GM21423 (cell line): ENCODE measurements around the gene AHNAK2.

Experiments used
- ATAC-seq: cut with Tn5 transposase; IDR thresholded peaks from one replicate; pipeline ENCODE4 v1.9.1; 2021; ENCODE audit warnings: mild to moderate bottlenecking, moderate library complexity; ENCODE audit not compliant: unreplicated experiment

Gene AHNAK2

GRCh38 chr14:104940526-104941150, 37.5 kb downstream of the AHNAK2 start:
- no peak for ATAC-seq

GRCh38 chr14:104939666-104940410, 38.3 kb downstream of the AHNAK2 start:
- no peak for ATAC-seq

- ATAC-seq, result no peak
Measured at GRCh38 chr14:104938960-104939359, 39.2 kb downstream of the AHNAK2 start.

GRCh38 chr14:104938436-104938835, 39.7 kb downstream of the AHNAK2 start:
- ATAC-seq, result no peak

- no peak for ATAC-seq
Measured at GRCh38 chr14:104937694-104938365, 40.3 kb downstream of the AHNAK2 start.

GRCh38 chr14:104937161-104937560, 41.0 kb downstream of the AHNAK2 start:
- ATAC-seq, result no peak

DNA sequence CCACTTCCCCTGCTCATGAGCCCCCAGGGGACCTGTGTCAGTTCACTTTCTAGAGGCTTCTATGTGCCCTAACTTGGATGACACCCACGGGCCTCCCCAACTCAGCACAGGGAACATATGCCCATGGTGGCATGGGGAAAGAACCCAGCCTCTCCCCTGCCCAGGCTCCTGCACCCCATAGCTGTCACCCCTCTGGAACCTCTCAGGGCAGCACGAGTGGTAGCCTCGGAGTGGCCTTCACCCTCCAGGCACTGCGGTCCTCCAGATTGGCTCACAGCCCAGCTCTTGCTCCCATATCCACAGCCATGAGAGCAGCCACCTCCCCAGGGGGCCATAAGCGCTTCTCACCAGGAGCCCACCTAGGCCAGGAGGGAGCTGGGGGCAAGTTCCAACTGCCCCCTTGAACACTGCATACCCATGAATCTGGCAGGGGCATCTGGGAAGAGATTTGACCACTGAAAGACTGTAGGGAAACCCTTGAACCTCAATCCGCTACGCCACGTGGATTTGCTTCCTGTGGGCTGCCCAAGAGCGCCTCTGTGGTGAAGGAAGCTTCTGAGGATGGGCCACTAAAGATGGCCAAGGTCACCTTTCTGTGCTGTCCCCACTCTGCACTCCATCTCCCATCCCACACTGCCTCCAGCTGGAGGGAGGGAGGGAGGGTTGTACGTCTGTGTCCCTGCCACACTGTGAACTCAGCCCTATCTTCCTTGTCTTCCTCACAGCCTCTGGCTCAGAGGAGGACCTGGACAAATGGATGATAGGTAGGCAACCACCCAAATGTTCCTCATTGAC, 41.6 kb downstream of the AHNAK2 start:
- ATAC-seq, result no peak

DNA sequence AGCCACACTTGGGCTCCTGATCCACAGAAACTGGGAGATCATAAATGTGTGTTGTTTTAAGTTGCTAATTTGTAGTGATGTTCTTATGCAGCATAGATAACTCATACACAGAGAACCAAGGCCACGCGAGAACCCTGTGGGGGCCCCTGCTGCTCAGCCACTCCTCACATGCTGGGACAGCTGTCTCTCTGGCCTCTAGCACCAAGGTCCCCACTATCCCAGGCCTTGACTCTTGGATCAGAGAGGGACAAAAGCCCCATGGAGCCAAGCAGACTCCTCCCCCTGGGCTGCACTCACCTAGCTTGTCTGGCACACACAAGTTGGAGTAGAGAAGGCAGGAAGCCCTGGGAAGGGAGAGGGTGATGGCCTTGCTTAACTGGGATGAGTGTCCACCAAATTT, 42.2 kb downstream of the AHNAK2 start:
- ATAC-seq, result no peak

DNA sequence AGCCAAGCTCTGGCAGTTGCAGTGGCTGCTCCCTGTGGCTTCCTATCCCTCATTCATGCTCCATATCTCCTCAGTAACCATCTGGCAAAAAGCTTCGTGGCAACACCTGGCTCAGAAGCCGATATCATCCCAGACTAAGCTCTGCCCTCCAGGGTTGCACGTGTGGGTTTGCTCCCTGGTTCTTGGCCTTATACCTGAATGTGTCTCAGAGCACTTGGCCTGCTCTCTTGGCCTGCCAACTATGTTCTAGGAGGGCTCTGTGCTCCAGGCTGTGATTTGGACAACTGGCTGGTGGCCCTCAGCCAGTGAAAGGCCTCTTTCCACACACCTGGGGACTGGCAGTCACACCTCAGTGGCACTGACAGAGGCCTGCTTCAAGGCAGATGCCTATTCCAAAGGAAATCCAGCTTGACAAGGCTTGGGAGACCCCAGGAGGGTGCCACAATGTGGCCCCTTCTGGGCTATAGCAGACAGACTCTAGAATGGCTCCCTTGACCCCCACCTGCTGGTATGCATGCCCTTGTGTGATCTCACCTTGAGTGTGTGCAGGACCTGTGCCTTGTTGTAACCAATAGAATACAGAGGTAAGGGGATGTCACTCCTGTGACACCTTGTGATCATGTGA, 43.0 kb downstream of the AHNAK2 start:
- no peak for ATAC-seq

- ATAC-seq, result no peak
Measured at GRCh38 chr14:104933746-104934733, 44.1 kb downstream of the AHNAK2 start.

DNA sequence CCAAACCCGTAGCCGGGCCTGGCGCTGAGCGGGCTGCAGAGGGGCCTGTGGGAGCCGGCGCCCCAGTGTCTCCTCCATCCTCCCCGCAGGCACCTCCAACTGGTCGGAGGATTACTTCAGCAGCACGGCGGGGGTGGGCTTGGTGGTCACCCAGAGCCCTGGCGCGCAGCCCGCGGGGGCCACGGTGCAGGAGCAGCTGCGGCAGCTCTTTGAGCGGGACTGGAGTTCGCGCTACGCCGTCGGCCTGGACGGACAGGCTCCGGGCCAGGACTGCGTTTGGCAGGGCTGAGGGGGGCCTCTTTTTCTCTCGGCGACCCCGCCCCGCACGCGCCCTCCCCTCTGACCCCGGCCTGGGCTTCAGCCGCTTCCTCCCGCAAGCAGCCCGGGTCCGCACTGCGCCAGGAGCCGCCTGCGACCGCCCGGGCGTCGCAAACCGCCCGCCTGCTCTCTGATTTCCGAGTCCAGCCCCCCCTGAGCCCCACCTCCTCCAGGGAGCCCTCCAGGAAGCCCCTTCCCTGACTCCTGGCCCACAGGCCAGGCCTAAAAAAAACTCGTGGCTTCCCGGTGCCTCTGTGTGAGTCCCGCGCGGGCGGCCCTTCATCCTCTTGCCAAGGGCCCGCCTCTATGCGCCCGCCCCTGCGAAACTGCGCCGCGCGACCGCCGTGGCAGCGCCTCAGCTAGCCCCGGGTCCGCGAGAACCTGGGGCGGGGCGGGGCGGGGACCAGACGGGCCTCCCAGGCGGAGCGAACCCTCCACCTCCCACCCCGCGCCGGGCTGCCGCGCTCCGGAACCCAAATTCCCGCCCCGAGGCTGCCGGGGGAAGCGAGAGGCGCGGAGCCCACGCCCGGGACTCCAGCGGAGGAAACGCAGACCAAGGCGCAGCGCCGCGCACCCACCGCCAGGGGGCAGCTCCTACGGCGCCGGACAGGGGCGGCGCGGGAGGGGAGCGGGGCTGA, 45.2 kb downstream of the AHNAK2 start:
- no peak for ATAC-seq

- ATAC-seq, result no peak
Measured at GRCh38 chr14:104931771-104932675, 46.2 kb downstream of the AHNAK2 start.

DNA sequence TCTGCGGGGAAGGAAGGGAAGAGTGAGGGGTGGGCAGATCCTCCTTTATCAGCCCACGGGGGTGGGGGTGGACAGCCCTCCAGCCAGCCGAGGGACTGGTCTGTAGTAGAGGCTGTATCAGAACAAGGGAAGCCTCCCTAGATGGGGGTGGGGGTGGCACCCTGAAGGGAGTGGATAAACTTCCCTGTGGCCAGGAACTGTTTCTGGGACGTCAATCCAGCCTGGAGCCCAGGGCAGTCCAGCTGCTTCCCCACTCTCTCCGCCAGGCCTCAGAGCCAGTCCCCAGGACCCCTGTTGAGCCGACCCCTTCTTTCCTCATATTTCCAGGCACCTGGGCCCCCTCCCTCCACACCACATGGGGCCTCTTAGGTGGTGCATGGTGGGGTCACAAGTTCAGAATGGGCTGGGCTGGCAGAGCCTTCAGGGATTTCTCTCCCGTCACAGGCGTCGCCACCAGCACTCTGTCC, 46.8 kb downstream of the AHNAK2 start:
- ATAC-seq, result no peak

- ATAC-seq, result no peak
Measured at GRCh38 chr14:104930526-104931303, 47.5 kb downstream of the AHNAK2 start.

DNA sequence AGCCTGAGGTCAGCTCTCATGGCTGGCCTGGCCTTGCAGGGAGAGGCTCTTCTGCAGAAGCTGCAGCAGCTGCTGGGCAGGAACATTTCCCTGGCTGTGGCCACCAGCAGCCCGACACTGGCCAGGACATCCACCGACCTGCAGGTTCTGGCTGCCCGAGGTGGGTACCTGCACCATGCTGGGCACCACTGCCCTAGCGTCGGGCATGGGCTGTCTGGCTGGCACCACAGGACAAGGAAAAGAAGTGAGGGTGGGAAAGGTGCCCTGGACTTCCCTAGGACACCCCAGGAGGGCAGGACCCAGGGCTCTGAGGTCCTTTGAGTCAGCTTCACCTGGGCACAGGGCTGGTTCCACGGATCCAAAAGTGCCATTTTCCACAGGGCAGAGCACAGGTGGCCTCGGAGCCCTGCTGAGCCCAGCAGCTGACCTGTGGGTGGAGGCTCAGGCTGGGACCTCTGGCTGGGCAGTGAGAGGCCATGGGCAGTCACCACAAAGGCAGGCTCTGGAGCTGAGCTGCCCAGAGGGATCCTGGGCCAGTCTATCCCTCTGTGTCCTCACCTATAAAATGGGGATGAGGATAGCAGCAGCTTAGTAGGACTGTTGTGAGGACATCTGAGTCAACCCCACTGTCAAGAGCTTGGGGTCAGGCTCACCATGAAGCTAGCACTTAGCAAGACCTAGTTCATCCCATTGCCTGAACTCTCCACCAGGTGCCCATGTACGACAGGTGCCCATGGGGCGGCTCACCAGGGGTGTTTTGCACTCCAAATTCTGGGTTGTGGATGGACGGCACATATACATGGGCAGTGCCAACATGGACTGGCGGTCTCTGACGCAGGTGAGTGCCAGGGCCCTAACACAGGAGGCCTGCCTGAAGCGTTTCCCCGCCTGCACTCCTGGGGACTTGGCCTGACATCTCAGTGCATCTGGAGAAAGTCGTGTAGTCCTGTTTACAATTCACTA, 48.6 kb downstream of the AHNAK2 start:
- no peak for ATAC-seq
